A549 (cell line): ENCODE results near the gene FNDC10. TPM values are rescaled to one million over a fixed set of nuclear protein-coding genes. Genes with fewer than 3 reads are reported as not detected.

ENCODE experiments used
- ATAC-seq, 2 experiments: fragments of 200-7000 bp in 1 of 2; fragments of >200 bp in 1 of 2; cut with Nextera tagmentation in 1 of 2; cut with Tn5 transposase in 1 of 2; 3 replicates each; pipeline versions ENCODE4 v1.8.0 to v1.9.1; 2018 to 2020; ENCODE audit warnings: mild to moderate bottlenecking in 1 of 2, moderate library complexity in 1 of 2
- CTCF ChIA-PET: fragments of 300-600 bp; sonication (Branson Sonifier 250); formaldehyde crosslinking; extraction: SDS; loops from one replicate; lab custom pipeline; 2021; ENCODE audit warnings: antibody characterized with exemption, inconsistent platforms; lab: Yijun Ruan, JAX
- POLR2A ChIA-PET: fragments of 350-600 bp; formaldehyde crosslinking; extraction: SDS; loops from one replicate; lab custom pipeline; 2021; ENCODE audit warnings: antibody characterized with exemption, inconsistent platforms; lab: Yijun Ruan, JAX
- DNase-seq, 2 experiments: peaks; one replicate each; pipeline versions ENCODE4 v3.0.0 to v3.0.0-alpha.2; 2011 to 2016; ENCODE audit warnings: low read depth in 1 of 2, low spot score in 1 of 2
- FAIRE-seq: peaks from 2 replicates; lab custom pipeline; 2011; peaks lifted over from hg19 to GRCh38; lab: Jason Lieb, UNC
- H3K27ac ChIP-seq, 2 experiments: fragments of >200 bp; sonication (Bioruptor Twin); formaldehyde crosslinking; 3 replicates each; pipeline ENCODE4 v1.5.1; 2016 to 2017
- H3K4me1 ChIP-seq: fragments of >200 bp; sonication (Bioruptor Twin); formaldehyde crosslinking; 3 replicates; pipeline ENCODE4 v1.6.1; 2016
- H3K4me2 ChIP-seq: fragments of >200 bp; sonication (Bioruptor Twin); formaldehyde crosslinking; 3 replicates; pipeline ENCODE4 v1.6.1; 2016
- H3K4me3 ChIP-seq: fragments of >200 bp; sonication (Bioruptor Twin); formaldehyde crosslinking; 3 replicates; pipeline ENCODE4 v1.5.1; 2016
- H3K9me3 ChIP-seq: fragments of >200 bp; sonication (Bioruptor Twin); formaldehyde crosslinking; 3 replicates; pipeline ENCODE4 v1.6.1; 2016
- CBX8 ChIP-seq: fragments of 200-600 bp; sonication (generic); IDR thresholded peaks from 2 replicates; pipeline ENCODE4 v1.6.1; 2016
- CHD4 ChIP-seq: fragments of 200-600 bp; sonication (generic); IDR thresholded peaks from 2 replicates; pipeline ENCODE4 v1.6.1; 2016; ENCODE audit warnings: antibody characterized with exemption, mild to moderate bottlenecking, borderline replicate concordance
- EP300 ChIP-seq, 2 experiments: fragments of >200 bp; sonication (Bioruptor Twin); formaldehyde crosslinking; IDR thresholded peaks; 2 replicates in 1 of 2; 3 replicates in 1 of 2; pipeline ENCODE4 v1.6.1; 2016 to 2017
- FOSL2 ChIP-seq, 2 experiments: fragments of 450-650 bp in 1 of 2; fragments of >200 bp in 1 of 2; sonication (Bioruptor Twin) in 1 of 2; formaldehyde crosslinking; IDR thresholded peaks; 2 replicates each; pipeline versions ENCODE4 v1.5.0 to v1.6.1; 2016 to 2020; ENCODE audit warnings: mild to moderate bottlenecking in 1 of 2, moderate library complexity in 1 of 2
- FOXS1 ChIP-seq: fragments of 250-450 bp; sonication (Bioruptor Pico); IDR thresholded peaks from 2 replicates; pipeline ENCODE4 v1.5.0; 2020; ENCODE audit warnings: mild to moderate bottlenecking, moderate library complexity
- GATA3 ChIP-seq: IDR thresholded peaks from 2 replicates; pipeline ENCODE4 v1.6.1; 2012; ENCODE audit warnings: borderline replicate concordance
- HOXB5 ChIP-seq: fragments of 250-450 bp; sonication (Bioruptor Pico); IDR thresholded peaks from 2 replicates; pipeline ENCODE4 v1.5.0; 2020; ENCODE audit warnings: mild to moderate bottlenecking, moderate library complexity
- JUNB ChIP-seq: fragments of >200 bp; sonication (Bioruptor Twin); formaldehyde crosslinking; IDR thresholded peaks from 2 replicates; pipeline ENCODE4 v1.6.1; 2016
- KDM1A ChIP-seq: fragments of 200-600 bp; sonication (generic); IDR thresholded peaks from 2 replicates; pipeline ENCODE4 v1.6.1; 2016; ENCODE audit warnings: low read depth, mild to moderate bottlenecking
- KDM5A ChIP-seq: fragments of 200-600 bp; sonication (generic); IDR thresholded peaks from 2 replicates; pipeline ENCODE4 v1.6.1; 2016; ENCODE audit warnings: antibody characterized with exemption, mild to moderate bottlenecking
- NFE2L2 ChIP-seq: fragments of 150-350 bp; conservative IDR thresholded peaks from 2 replicates; pipeline ENCODE4 v1.6.1; 2014; ENCODE audit warnings: low read length
- NPAS2 ChIP-seq: fragments of 250-450 bp; sonication (Bioruptor Pico); IDR thresholded peaks from 2 replicates; pipeline ENCODE4 v1.8.0; 2022; ENCODE audit warnings: mild to moderate bottlenecking, moderate library complexity, borderline replicate concordance
- POLR2AphosphoS2 ChIP-seq: conservative IDR thresholded peaks from 2 replicates; pipeline ENCODE4 v1.6.1; 2012; ENCODE audit warnings: low read length, improper control_type of control experiment, inconsistent platforms
- RARB ChIP-seq: fragments of 250-450 bp; sonication (Bioruptor Pico); IDR thresholded peaks from 2 replicates; pipeline ENCODE4 v1.8.0; 2021; ENCODE audit warnings: mild to moderate bottlenecking, moderate library complexity
- RNF2 ChIP-seq: fragments of 200-600 bp; sonication (generic); IDR thresholded peaks from 2 replicates; pipeline ENCODE4 v1.6.1; 2016; ENCODE audit warnings: low read depth, mild to moderate bottlenecking, antibody characterized with exemption, moderate library complexity, borderline replicate concordance
- SMC3 ChIP-seq: fragments of >200 bp; sonication (Bioruptor Twin); formaldehyde crosslinking; IDR thresholded peaks from 3 replicates; pipeline ENCODE4 v1.6.1; 2018; ENCODE audit warnings: inconsistent platforms
- SREBF2 ChIP-seq: fragments of 450-650 bp; IDR thresholded peaks from 2 replicates; pipeline ENCODE4 v1.6.1; 2014; ENCODE audit warnings: mild to moderate bottlenecking, moderate library complexity
- TFCP2L1 ChIP-seq: fragments of 250-450 bp; sonication (Bioruptor Pico); IDR thresholded peaks from 2 replicates; pipeline ENCODE4 v1.5.0; 2021; ENCODE audit warnings: mild to moderate bottlenecking
- TP53 ChIP-seq: fragments of 250-450 bp; sonication (Bioruptor Pico); IDR thresholded peaks from 2 replicates; pipeline ENCODE4 v1.5.0; 2021; ENCODE audit warnings: mild to moderate bottlenecking, moderate library complexity
- ZC3H11A ChIP-seq: fragments of 450-650 bp; IDR thresholded peaks from 2 replicates; pipeline ENCODE4 v1.6.1; 2014; ENCODE audit warnings: antibody characterized with exemption, mild to moderate bottlenecking
- WGBS: methylation state at CpG from one replicate; pipeline ENCODE4 v1.1.6; 2017; ENCODE audit errors: missing lambda C conversion rate; 5-methylcytosine and 5-hydroxymethylcytosine counted together
- polyA plus RNA-seq, 4 experiments: library from polyadenylated mRNA; depleted of rRNA in 3 of 4; stranded (reverse); fragments of >200 nt; fragmentation: RNase III in 1 of 4; extraction: RNeasy Plus Mini Kit Qiagen cat#74134 plus additional on column Dnase treatment in 1 of 4; gene quantifications; 2 replicates in 3 of 4; 3 replicates in 1 of 4; pipeline ENCODE4 v1.2.3, GENCODE V29; 2011 to 2017
- TF ChIP-seq, protein P1 (sequence below): fragments of 250-450 bp; sonication (Bioruptor Pico); IDR thresholded peaks from 2 replicates; pipeline ENCODE4 v1.5.0; 2021; ENCODE audit warnings: mild to moderate bottlenecking, moderate library complexity, borderline replicate concordance
- TF ChIP-seq, protein P2 (sequence below): IDR thresholded peaks from 2 replicates; pipeline ENCODE4 v1.6.1; 2012
- TF ChIP-seq, protein P3 (sequence below): IDR thresholded peaks from 2 replicates; pipeline ENCODE4 v1.6.1; 2012; ENCODE audit warnings: low read depth, borderline replicate concordance
- TF ChIP-seq, protein P4 (sequence below): fragments of >200 bp; sonication (Bioruptor Twin); formaldehyde crosslinking; IDR thresholded peaks from 3 replicates; pipeline ENCODE4 v1.5.1; 2016

The FNDC10 gene
- polyA plus RNA-seq, 2 of the 4 experiments (the other 2 are of a cell fraction) = 0.56 to 4.0 TPM

DNA sequence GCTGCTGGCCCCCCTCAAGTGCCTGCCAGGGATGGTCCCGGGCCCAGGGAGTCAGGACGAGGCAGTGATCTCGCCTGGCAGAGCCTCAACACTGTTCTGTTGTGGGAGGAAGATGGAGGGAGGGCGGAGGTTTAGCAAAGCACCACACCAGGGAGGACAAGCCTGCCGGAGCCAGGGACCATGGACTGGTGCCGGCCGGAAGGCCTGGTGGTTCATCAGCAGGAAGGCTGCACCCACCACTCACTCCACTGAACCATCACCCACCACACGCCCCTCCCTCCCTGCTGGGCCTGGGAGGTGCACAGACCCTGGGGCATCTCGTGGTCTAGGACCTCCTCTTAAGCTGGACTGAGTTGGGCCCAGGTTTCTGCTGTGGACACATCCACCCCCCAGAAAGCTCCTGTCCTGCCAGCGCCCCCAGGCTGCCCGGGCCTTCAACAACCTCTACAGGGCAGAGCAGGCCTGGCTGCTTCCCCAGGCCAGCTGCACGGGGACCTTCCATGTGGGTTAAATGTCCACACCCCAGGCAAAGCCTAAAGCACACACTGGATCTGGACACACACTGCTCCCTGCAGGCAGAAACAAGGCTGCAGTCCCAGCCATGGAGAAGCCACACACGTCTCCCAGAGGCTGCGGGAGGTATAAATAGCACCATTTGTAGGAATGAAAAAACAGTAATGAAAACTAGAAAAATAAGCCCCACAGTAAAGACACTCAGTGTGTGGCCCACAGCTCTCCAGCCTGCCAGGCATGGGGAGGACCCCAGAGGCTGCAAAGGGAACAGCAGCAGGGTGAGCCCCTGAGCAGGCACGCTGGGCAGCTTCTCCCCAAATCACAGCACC is 49.1 kb downstream of the FNDC10 start:
- CTCF ChIA-PET = interaction anchor here (2.2 kb wide), 1 partner anchor 9 kb away, joined by 10 read pairs; no protein-coding TSS in a partner anchor
- ATAC-seq = peak; percentile 77 to 79
- POLR2A ChIA-PET = no interaction called here
- Histone ChIP-seq H3K4me2 (no peak overlapping the region), H3K4me1 (peaks cover 6% of the 10 kb centered on the region), H3K4me3 (no peak overlapping the region), H3K9me3 (no peaks in the 10 kb centered on the region), H3K27ac (no peak overlapping the region)
- no peak for FAIRE-seq
- DNase-seq = peak; percentile 12 to 42
- WGBS = 83% methylated on average over 8 of the region's 15 CpGs
- no peak for TF ChIP-seq JUNB
- TF ChIP-seq KDM1A = no peak
- TF ChIP-seq HOXB5 (CRISPR knock-in tag) = no peak
- no peak for TF ChIP-seq EP300 (IDR thresholded peaks at IDR 0.05)
- TF ChIP-seq GATA3 = no peak
- TF ChIP-seq NPAS2 (CRISPR knock-in tag) = no peak
- TF ChIP-seq, protein P1, sequence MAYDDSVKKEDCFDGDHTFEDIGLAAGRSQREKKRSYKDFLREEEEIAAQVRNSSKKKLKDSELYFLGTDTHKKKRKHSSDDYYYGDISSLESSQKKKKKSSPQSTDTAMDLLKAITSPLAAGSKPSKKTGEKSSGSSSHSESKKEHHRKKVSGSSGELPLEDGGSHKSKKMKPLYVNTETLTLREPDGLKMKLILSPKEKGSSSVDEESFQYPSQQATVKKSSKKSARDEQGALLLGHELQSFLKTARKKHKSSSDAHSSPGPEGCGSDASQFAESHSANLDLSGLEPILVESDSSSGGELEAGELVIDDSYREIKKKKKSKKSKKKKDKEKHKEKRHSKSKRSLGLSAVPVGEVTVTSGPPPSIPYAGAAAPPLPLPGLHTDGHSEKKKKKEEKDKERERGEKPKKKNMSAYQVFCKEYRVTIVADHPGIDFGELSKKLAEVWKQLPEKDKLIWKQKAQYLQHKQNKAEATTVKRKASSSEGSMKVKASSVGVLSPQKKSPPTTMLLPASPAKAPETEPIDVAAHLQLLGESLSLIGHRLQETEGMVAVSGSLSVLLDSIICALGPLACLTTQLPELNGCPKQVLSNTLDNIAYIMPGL = no peak
- no peak for TF ChIP-seq RNF2
- no peak for TF ChIP-seq SREBF2
- TF ChIP-seq, protein P2, sequence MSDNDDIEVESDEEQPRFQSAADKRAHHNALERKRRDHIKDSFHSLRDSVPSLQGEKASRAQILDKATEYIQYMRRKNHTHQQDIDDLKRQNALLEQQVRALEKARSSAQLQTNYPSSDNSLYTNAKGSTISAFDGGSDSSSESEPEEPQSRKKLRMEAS = no peak
- TF ChIP-seq RARB (CRISPR knock-in tag) = no peak
- no peak for TF ChIP-seq TFCP2L1 (CRISPR knock-in tag)
- TF ChIP-seq, protein P3, sequence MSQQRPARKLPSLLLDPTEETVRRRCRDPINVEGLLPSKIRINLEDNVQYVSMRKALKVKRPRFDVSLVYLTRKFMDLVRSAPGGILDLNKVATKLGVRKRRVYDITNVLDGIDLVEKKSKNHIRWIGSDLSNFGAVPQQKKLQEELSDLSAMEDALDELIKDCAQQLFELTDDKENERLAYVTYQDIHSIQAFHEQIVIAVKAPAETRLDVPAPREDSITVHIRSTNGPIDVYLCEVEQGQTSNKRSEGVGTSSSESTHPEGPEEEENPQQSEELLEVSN = no peak
- no peak for TF ChIP-seq ZC3H11A
- no peak for TF ChIP-seq KDM5A
- no peak for TF ChIP-seq CHD4
- TF ChIP-seq FOXS1 (CRISPR knock-in tag) = no peak
- TF ChIP-seq, protein P4, sequence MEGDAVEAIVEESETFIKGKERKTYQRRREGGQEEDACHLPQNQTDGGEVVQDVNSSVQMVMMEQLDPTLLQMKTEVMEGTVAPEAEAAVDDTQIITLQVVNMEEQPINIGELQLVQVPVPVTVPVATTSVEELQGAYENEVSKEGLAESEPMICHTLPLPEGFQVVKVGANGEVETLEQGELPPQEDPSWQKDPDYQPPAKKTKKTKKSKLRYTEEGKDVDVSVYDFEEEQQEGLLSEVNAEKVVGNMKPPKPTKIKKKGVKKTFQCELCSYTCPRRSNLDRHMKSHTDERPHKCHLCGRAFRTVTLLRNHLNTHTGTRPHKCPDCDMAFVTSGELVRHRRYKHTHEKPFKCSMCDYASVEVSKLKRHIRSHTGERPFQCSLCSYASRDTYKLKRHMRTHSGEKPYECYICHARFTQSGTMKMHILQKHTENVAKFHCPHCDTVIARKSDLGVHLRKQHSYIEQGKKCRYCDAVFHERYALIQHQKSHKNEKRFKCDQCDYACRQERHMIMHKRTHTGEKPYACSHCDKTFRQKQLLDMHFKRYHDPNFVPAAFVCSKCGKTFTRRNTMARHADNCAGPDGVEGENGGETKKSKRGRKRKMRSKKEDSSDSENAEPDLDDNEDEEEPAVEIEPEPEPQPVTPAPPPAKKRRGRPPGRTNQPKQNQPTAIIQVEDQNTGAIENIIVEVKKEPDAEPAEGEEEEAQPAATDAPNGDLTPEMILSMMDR = no peak
- TF ChIP-seq CBX8 = no peak
- TF ChIP-seq TP53 = no peak

DNA sequence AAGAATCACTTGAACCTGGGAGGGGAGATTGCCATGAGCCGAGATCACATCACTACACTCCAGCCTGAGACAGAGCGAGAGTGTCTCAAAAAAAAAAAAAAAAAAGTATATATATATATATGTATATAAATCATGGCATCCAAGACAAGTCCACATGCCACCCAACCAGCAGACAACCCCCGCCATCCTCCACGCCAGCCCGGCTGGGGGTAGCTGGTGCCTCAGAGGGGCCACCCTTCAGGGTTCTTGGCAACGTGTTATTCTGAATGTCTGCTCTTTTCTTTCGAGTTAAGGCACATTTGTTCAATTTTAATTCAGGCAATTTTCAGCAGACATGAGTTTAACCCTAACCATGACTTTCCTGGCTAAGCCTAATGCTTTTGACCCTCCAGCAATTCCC is 49.8 kb downstream of the FNDC10 start:
- Histone ChIP-seq H3K4me2 (no peak overlapping the region), H3K4me3 (no peak overlapping the region), H3K27ac (no peak overlapping the region), H3K9me3 (no peaks in the 10 kb centered on the region), H3K4me1 (peaks cover 5% of the 10 kb centered on the region)
- ChIA-PET CTCF (no interaction called here), POLR2A (no interaction called here)
- no peak for FAIRE-seq
- 91% methylated on average over 7 of the region's 7 CpGs for WGBS
- no peak for DNase-seq
- TF ChIP-seq SMC3 = no peak
- TF ChIP-seq, protein P4 = no peak
- no peak for TF ChIP-seq GATA3
- TF ChIP-seq POLR2AphosphoS2 = no peak
- TF ChIP-seq EP300 (IDR thresholded peaks at IDR 0.05) = no peak
- no peak for TF ChIP-seq FOSL2 (IDR thresholded peaks at IDR 0.05)
- TF ChIP-seq FOSL2 (CRISPR knock-in tag; IDR thresholded peaks at IDR 0.05) = no peak
- TF ChIP-seq NFE2L2 = no peak
- no peak for TF ChIP-seq RARB (CRISPR knock-in tag)
- no peak for ATAC-seq
